Activated naive CD8-positive, alpha-beta T cell treated with anti-CD3 and anti-CD28 coated beads, Interleukin-2, amount 50 U/mL, for 16 hours (primary cell): ENCODE results near the gene ATP2B2.

Experiments used
- DNase-seq: peaks from one replicate; pipeline ENCODE4 v3.0.0-alpha.2; 2020; ENCODE audit warnings: low read depth, low spot score

ATP2B2 gene

DNA sequence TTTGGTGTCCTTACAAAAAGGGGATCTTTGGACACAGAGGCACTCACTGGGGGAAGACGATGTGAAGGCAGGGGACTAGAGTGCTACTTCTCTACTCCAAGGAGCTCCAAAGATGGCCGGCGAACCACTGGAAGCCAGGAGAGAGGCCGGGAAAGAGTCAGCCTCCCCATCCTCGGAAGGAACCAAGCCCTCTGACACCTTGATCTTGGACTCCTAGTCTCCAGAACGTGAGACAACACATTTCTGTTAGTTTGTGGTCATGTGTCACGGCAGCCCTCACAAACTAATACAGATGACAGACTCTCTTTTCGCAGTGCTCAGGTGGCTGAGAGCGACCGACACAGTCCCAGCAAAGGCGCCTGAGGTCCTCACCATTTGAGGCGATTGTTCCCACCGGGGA lies 24.4 kb upstream of the ATP2B2 start:
- DNase-seq = no peak

DNA sequence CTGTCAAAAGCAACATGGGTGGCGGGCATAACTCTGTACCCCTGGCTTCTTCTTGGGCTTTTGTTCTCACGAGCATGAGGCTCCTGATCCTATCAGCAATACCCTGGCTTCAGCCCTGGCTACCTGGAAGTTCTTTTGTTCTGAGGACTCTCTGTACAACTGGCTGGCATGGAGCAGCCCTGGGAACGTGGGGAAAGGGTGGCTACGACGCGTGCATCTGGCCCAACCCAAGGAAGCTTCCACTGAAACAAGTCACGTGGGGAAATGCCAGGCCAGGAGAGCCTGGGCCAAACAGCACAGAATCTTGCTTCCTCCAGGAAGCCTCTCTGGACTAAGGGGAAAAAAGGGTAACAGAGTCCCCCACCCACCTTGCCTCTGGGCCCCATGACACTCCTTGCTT lies 22.7 kb upstream of the ATP2B2 start:
- no peak for DNase-seq

DNA sequence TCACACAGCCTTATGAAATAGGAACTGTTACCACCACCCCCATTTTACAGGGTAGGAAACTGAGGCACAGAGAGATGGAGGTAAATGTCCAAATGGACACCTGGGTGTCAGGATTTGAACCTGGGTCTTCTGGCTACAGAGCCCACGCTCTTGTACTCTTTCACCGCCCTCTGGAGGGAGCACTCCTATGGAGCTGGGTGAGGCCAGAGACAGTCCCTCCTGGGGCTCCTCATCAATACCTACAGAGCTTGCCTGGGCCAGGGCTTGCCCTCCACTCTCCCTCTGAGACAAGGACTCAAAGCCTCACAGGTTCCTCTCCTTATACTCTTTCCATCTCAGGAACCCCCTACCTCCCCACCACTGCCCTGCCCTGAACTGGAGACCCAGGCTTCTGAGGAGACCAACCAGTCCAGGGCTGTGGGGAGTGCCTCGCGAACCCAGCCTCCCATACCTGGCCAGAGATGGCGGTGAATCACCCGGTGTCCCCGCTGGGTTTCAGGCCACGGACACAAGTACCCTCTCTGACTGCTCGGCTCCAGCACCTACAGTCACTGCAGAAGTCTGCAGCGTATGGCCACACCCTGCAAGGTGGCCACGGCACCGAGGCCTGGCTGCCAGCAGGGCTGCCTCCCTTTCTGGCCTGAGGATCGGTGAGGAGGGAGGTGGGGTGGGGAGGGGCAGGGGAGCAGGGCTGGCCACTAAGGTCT lies 22.1 kb upstream of the ATP2B2 start:
- DNase-seq = no peak

GRCh38 chr3:10526366-10526765 lies 21.0 kb upstream of the ATP2B2 start:
- no peak for DNase-seq

- no peak for DNase-seq
These were observed 19.5 kb upstream of the ATP2B2 start for GRCh38 chr3:10524799-10525301.

- no peak for DNase-seq
These were observed 18.9 kb upstream of the ATP2B2 start for GRCh38 chr3:10524270-10524669.

DNA sequence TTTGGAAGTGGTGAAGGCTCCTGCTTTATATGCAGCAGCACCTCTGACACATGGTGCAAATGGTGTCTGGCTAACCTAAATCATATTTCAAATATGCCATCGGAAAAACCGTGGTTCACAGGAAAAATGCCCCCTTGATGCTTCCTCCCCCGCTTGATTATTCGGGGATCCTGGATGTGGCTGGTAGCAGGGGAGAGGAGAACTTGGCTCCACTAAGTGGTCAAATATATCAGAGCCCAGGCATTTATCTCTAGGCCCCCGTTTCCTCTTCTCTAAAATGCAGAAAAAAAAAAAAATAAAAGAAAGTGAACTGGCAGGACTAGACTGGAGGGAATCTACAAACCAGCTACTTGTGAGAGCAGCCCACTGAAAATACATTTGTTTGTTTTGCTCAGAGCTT lies 18.2 kb upstream of the ATP2B2 start:
- no peak for DNase-seq

DNA sequence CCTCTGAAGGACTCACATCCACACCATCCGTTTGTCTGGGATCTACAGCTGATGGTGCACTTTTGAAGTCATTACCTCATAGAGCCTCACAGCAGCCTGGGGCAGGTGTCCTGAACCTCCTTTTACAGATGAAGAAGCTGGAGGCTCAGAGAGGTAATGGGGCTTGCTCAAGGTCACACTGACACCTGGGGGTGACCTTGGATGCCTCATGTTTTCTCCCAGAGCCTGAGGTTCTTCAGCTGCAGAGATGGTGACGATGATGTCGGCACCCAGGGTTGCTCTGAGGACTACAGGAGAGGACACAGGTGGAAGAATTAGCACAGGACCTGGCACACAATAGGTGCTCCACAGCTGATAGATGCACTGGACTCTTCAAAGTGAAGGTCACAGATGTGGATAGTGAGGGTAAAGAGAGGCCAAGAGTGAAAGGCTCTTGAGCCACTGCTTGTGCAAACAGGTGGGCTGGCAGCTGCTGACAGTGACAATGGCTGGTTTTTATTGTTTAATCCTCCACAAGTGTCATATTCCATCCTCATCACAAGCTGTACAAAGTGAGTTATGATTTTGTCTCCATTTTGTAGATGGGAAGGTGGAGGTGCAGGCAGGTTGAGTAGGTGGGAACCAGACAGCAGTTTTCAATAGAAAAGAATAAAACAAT lies 17.4 kb upstream of the ATP2B2 start:
- no peak for DNase-seq

- no peak for DNase-seq
These were observed 16.5 kb upstream of the ATP2B2 start for GRCh38 chr3:10521772-10522441.

- no peak for DNase-seq
These were observed 14.7 kb upstream of the ATP2B2 start for GRCh38 chr3:10520072-10520471.

- DNase-seq = no peak
These were observed 13.8 kb upstream of the ATP2B2 start for GRCh38 chr3:10519236-10519635.

- no peak for DNase-seq
These were observed 13.2 kb upstream of the ATP2B2 start for GRCh38 chr3:10518506-10519150.

GRCh38 chr3:10517627-10518026 lies 12.2 kb upstream of the ATP2B2 start:
- no peak for DNase-seq

DNA sequence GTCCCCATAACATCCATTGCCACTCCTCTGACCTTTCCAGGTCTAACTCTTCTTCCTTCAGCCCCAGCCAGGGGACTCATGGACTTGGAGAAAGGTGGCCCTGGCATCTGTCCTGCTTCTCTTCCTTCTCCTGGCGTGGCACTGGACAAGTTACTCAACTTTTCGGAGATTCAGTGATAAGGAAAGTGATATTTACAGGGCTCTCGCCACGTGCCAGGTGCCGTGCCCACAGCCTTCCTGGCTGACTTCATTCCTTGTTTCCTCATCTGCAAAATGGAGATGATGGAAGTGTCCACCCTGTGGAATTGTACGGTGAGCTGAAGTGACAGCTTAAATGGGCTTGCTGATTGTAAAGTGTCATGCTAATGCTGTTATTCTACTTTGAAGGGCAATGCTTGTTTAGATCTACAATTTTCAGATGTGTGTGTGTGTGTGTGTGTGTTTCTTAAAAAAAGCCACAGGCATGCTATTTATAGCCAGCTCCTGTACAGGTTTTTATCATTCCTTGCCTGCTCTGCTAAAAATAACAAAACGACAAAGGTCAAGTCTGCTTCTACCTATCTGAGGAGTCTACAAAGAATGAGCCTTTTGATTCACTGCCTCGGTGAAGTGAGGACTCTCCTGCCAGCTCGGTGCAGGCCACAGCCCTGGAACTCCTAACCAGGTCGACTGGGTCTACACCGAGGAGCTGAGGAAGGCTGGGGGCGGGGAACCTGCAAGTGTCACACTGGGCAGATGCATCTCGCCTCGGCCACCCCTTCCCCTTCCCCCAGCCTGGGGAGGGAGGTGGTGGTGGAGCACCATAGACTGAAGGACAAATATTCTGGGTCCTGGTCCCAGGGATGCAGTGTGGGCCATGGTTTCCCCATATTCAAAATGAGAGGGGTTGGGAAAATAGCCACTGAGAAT lies 11.4 kb upstream of the ATP2B2 start:
- no peak for DNase-seq

GRCh38 chr3:10515884-10516495 lies 10.6 kb upstream of the ATP2B2 start:
- DNase-seq = no peak

GRCh38 chr3:10515396-10515795 lies 10.0 kb upstream of the ATP2B2 start:
- no peak for DNase-seq

DNA sequence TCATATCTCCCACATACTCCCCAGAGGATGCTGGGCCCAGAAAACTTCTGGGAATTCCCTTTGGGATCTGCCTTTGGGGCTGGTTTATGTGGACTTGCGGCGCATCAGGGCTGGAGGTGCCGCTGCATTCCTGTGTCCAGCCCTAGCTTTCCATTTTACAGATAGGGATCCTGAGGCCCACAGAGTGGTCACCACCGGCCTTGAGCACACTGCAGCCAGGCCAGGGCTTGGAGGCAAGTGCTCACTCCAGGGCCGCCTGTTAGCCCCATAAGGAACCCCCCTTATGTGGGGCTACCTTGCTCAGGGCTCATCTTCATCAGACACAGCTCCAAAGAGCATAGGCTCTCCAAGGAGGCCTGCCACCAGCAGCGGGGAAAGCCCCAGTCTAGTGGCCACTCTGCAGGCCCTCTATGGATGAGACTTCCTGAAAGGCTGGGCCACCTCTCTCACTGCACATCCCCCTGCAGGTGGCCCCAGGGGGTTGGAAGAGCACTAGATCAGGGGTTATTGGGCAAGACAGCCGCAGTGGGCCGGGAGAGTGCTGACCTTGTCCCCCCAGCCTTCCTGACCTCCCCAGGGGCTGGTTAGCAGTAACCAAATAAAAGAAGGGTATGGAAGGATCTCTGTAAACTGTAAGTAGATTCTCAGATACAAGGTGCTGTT lies 9.2 kb upstream of the ATP2B2 start:
- no peak for DNase-seq

- DNase-seq = no peak
These were observed 7.9 kb upstream of the ATP2B2 start for GRCh38 chr3:10513306-10513705.

DNA sequence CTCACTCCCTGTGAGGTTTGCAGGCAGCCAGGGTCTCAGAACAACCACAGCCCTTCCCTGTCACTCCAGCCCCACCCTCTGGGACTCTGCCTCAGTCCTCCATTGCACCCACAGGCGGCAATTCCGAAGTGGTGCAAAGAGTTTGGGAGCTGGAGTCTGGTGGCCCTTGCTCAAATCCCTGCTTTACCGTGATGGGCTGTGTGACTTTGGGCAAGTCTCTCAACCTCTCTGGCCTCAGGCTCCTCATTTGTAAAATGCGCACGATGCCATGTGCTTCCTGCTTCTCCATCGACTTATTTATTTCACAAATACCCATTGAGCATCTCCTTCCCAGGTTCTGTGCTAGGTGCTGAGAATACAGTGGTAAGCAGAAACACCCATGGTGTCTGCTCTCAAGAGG lies 7.3 kb upstream of the ATP2B2 start:
- no peak for DNase-seq

- no peak for DNase-seq
These were observed 6.6 kb upstream of the ATP2B2 start for GRCh38 chr3:10511809-10512494.
